SK-N-SH (cell line): ENCODE results near the gene ANKRD36. TPM values are rescaled to one million over a fixed set of nuclear protein-coding genes. Genes with fewer than 3 reads are reported as not detected.
"Not testable (repeated sequence)": the region's sequence is repeated elsewhere in the genome, so short reads cannot be mapped to it uniquely, and the experiment has no call there.

ENCODE experiments used
- CTCF ChIA-PET: fragments of 300-600, 350-600 bp; formaldehyde crosslinking; extraction: SDS; loops from one replicate; lab custom pipeline; 2021; lab: Yijun Ruan, JAX
- POLR2A ChIA-PET: fragments of 350-600 bp; sonication (Branson Sonifier 250); formaldehyde crosslinking; extraction: SDS; loops from one replicate; lab custom pipeline; 2020; ENCODE audit warnings: antibody characterized with exemption, inconsistent platforms; lab: Yijun Ruan, JAX
- DNase-seq: peaks from one replicate; pipeline ENCODE4 v3.0.0; 2012
- H2AFZ ChIP-seq: fragments of 200-600 bp; sonication (generic); 2 replicates; pipeline ENCODE4 v1.8.1; 2016; ENCODE audit warnings: antibody characterized with exemption, mild to moderate bottlenecking, low read depth
- H3F3A ChIP-seq: fragments of 200-600 bp; sonication (generic); replicated peaks from 2 replicates; pipeline ENCODE3; 2016; ENCODE audit warnings: antibody characterized with exemption, mild to moderate bottlenecking; ENCODE audit not compliant: insufficient read depth
- H3K27ac ChIP-seq, 2 experiments: fragments of 200-500 bp in 1 of 2; fragments of 200-600 bp in 1 of 2; sonication (Bioruptor generic) in 1 of 2; sonication (generic), shearing (Covaris generic) in 1 of 2; 2 replicates each; pipeline versions ENCODE4 v1.5.1 to v1.6.1; 2014 to 2016; ENCODE audit warnings: low read depth in 2 of 2, inconsistent platforms in 1 of 2, low read length in 1 of 2, mild to moderate bottlenecking in 1 of 2, mixed read lengths in 1 of 2
- H3K27me3 ChIP-seq: fragments of 200-600 bp; sonication (generic), shearing (Covaris generic); 2 replicates; pipeline ENCODE4 v1.6.1; 2016; ENCODE audit warnings: mixed run types; ENCODE audit not compliant: insufficient read depth
- H3K36me3 ChIP-seq, 2 experiments: fragments of 200-500 bp in 1 of 2; fragments of 200-600 bp in 1 of 2; sonication (Bioruptor generic) in 1 of 2; sonication (generic) in 1 of 2; replicated peaks in 1 of 2; 2 replicates each; pipeline versions ENCODE3 to v1.5.1; 2014 to 2016; ENCODE audit warnings: low read length in 1 of 2, mild to moderate bottlenecking in 1 of 2; ENCODE audit not compliant: insufficient read depth in 2 of 2, control insufficient read depth in 1 of 2
- H3K4me1 ChIP-seq, 2 experiments: fragments of 200-500 bp in 1 of 2; fragments of 200-600 bp in 1 of 2; sonication (Bioruptor generic) in 1 of 2; sonication (generic), shearing (Covaris generic) in 1 of 2; 2 replicates each; pipeline versions ENCODE4 v1.5.1 to v1.6.1; 2014 to 2016; ENCODE audit warnings: low read depth in 1 of 2, low read length in 1 of 2, mixed run types in 1 of 2; ENCODE audit not compliant: insufficient read depth in 2 of 2, control insufficient read depth in 1 of 2
- H3K4me2 ChIP-seq: fragments of 200-600 bp; sonication (generic), shearing (Covaris generic); 2 replicates; pipeline ENCODE4 v1.6.1; 2017; ENCODE audit warnings: mixed run types
- H3K4me3 ChIP-seq, 2 experiments: fragments of 200-500 bp in 1 of 2; fragments of 200-600 bp in 1 of 2; sonication (Bioruptor generic) in 1 of 2; sonication (generic), shearing (Covaris generic) in 1 of 2; 2 replicates each; pipeline versions ENCODE4 v1.5.1 to v1.8.1; 2014 to 2016; ENCODE audit warnings: low read depth in 2 of 2, inconsistent platforms in 1 of 2, low read length in 1 of 2, mild to moderate bottlenecking in 1 of 2, mixed read lengths in 1 of 2, moderate library complexity in 1 of 2
- H3K79me2 ChIP-seq: fragments of 200-600 bp; sonication (generic); 2 replicates; pipeline ENCODE4 v1.8.1; 2017; ENCODE audit warnings: mild to moderate bottlenecking; ENCODE audit not compliant: insufficient read depth
- H3K9ac ChIP-seq: fragments of 200-600 bp; sonication (generic); 2 replicates; pipeline ENCODE4 v1.6.1; 2017; ENCODE audit warnings: mixed run types
- H3K9me2 ChIP-seq: fragments of 200-600 bp; sonication (generic); 2 replicates; pipeline ENCODE4 v1.6.1; 2017; ENCODE audit warnings: mixed run types
- H3K9me3 ChIP-seq: fragments of 200-600 bp; sonication (generic); 2 replicates; pipeline ENCODE4 v1.6.1; 2017; ENCODE audit warnings: mixed run types, mild to moderate bottlenecking, moderate library complexity
- H4K20me1 ChIP-seq: fragments of 200-600 bp; sonication (generic); 2 replicates; pipeline ENCODE4 v1.6.1; 2017; ENCODE audit warnings: mild to moderate bottlenecking, mixed run types; ENCODE audit not compliant: insufficient read depth
- WGBS: methylation state at CpG from one replicate; pipeline ENCODE4 v1.1.6; 2017; ENCODE audit warnings: low lambda C conversion rate; 5-methylcytosine and 5-hydroxymethylcytosine counted together
- polyA plus RNA-seq, 3 experiments: library from polyadenylated mRNA; depleted of rRNA; stranded (reverse); fragments of >200 nt; gene quantifications; 2 replicates each; pipeline ENCODE4 v1.2.3, GENCODE V29; 2012
- small RNA-seq, 7 experiments: library from RNA; depleted of rRNA; stranded (forward); fragments of <200 nt; gene quantifications; one replicate each; pipeline ENCODE3, GENCODE V24; 2012

Gene ANKRD36
- polyA plus RNA-seq, 1 of the 3 experiments (the other 2 are of a cell fraction): 2.9 TPM

- H3K4me3 ChIP-seq, H3K27ac ChIP-seq, CTCF ChIA-PET, H3K9me2 ChIP-seq, H3K4me1 ChIP-seq, H3K36me3 ChIP-seq, POLR2A ChIA-PET, DNase-seq, H3K27me3 ChIP-seq, H3K9ac ChIP-seq, H2AFZ ChIP-seq, H4K20me1 ChIP-seq, H3K9me3 ChIP-seq, H3F3A ChIP-seq, H3K4me2 ChIP-seq, H3K79me2 ChIP-seq: not testable (repeated sequence)
- 29% methylated on average over 1 of the region's 1 CpG for WGBS
Observed at GRCh38 chr2:97293687-97294086, 180.7 kb downstream of the ANKRD36 start.

Small RNA genes within 50 kb of the gene (small RNA-seq; reads per million reads assigned to genes)
- 0 reads per million in 7 experiments for gene RN7SL313P

Other genes starting within 250 kb of the ANKRD36 start
- 34.8 and 40.9 TPM in 2 replicates for gene SEMA4C, start 243.1 kb upstream of the ANKRD36 start, polyA plus RNA-seq (2012; rRNA removed)
- not detected in 2 replicates for gene FAM178B, start 126.6 kb upstream of the ANKRD36 start, polyA plus RNA-seq (2012; rRNA removed)
- gene FAHD2B, start 18.3 kb upstream of the ANKRD36 start, polyA plus RNA-seq (2012; rRNA removed): 13.3 and 13.6 TPM in 2 replicates